Calu3 (cell line): Measurements from ENCODE around the gene SCFD2. TPM values are rescaled to one million over a fixed set of nuclear protein-coding genes. Genes with fewer than 3 reads are reported as not detected.
"Not testable (repeated sequence)": the region's sequence is repeated elsewhere in the genome, so short reads cannot be mapped to it uniquely, and the experiment has no call there.

Source experiments
- BruUV-seq: library from RNA; stranded (reverse); fragments of 400-500 nt; replicated peaks from 2 replicates; lab custom pipeline; 2021; lab: Mats Ljungman, UMichigan
- CTCF ChIA-PET: fragments of 300-600 bp; sonication (Branson Sonifier 250); formaldehyde crosslinking; loops from one replicate; lab custom pipeline; 2022; ENCODE audit warnings: antibody characterized with exemption; lab: Charles Lee
- DNase-seq: peaks from one replicate; pipeline ENCODE4 v3.0.0; 2022
- H3K27ac Mint-ChIP-seq: one replicate; pipeline ENCODE4 v1.8.0; 2022; ENCODE audit warnings: mixed read lengths; ENCODE audit not compliant: unreplicated experiment
- H3K27me3 Mint-ChIP-seq: one replicate; pipeline ENCODE4 v1.8.0; 2022; ENCODE audit warnings: mixed read lengths; ENCODE audit not compliant: unreplicated experiment
- H3K36me3 Mint-ChIP-seq: one replicate; pipeline ENCODE4 v1.8.0; 2022; ENCODE audit warnings: mild to moderate bottlenecking, moderate library complexity, mixed read lengths; ENCODE audit not compliant: insufficient read depth, unreplicated experiment
- H3K4me1 Mint-ChIP-seq: one replicate; pipeline ENCODE4 v1.8.0; 2022; ENCODE audit warnings: mild to moderate bottlenecking, low read depth, mixed read lengths; ENCODE audit not compliant: unreplicated experiment
- H3K4me3 Mint-ChIP-seq: one replicate; pipeline ENCODE4 v1.8.0; 2022; ENCODE audit warnings: mild to moderate bottlenecking, low read depth, moderate library complexity, mixed read lengths; ENCODE audit not compliant: unreplicated experiment
- H3K9me3 Mint-ChIP-seq: one replicate; pipeline ENCODE4 v1.8.0; 2022; ENCODE audit warnings: low read depth, mixed read lengths; ENCODE audit not compliant: unreplicated experiment
- CTCF ChIP-seq: fragments of 200-600 bp; IDR thresholded peaks from one replicate; pipeline ENCODE4 v1.8.0; 2022; ENCODE audit warnings: antibody characterized with exemption; ENCODE audit not compliant: unreplicated experiment
- intact Hi-C: fragments of 100-400 bp; cut with micrococcal nuclease; formaldehyde crosslinking; loops from one replicate; pipeline ENCODE4 v1.10.0; 2022; ENCODE audit not compliant: unreplicated experiment
- total RNA-seq: library from RNA; stranded (reverse); gene quantifications from 2 replicates; pipeline ENCODE4 v1.2.3, GENCODE V29; 2022

The SCFD2 gene
- total RNA-seq, 1 experiment from 2014 or later, result 16.7 TPM

GRCh38 chr4:53060278-53060677 lies 305.6 kb downstream of the SCFD2 start:
- intact Hi-C loops, result no loop called here
- Mint-ChIP-seq H3K27ac (no peak overlapping the region), H3K4me3 (no peak overlapping the region), H3K4me1 (peaks cover 6% of the 10 kb centered on the region), H3K27me3 (no peaks in the 10 kb centered on the region), H3K9me3 (no peaks in the 10 kb centered on the region), H3K36me3 (no peaks in the 10 kb centered on the region)
- TF ChIP-seq CTCF, result no peak
- BruUV-seq, result no TSS peak
- no peak for DNase-seq
- CTCF ChIA-PET, result no interaction called here

- no peak for DNase-seq
- no TSS peak for BruUV-seq
- intact Hi-C loops, result no loop called here
- Mint-ChIP-seq H3K9me3 (no peaks in the 10 kb centered on the region), H3K27ac (no peak overlapping the region), H3K36me3 (no peaks in the 10 kb centered on the region), H3K4me3 (no peak overlapping the region), H3K4me1 (peaks cover 9% of the 10 kb centered on the region), H3K27me3 (no peaks in the 10 kb centered on the region)
- CTCF ChIA-PET, result no interaction called here
- TF ChIP-seq CTCF, result no peak
Observed at GRCh38 chr4:53059871-53060270, 306.0 kb downstream of the SCFD2 start.

GRCh38 chr4:53059256-53059655 lies 306.6 kb downstream of the SCFD2 start:
- CTCF ChIA-PET, result no interaction called here
- TF ChIP-seq CTCF, result no peak
- no peaks in the 10 kb centered on the region for H3K36me3 Mint-ChIP-seq

GRCh38 chr4:53057679-53058078 lies 308.2 kb downstream of the SCFD2 start:
- Mint-ChIP-seq H3K27me3 (no peaks in the 10 kb centered on the region), H3K9me3 (no peaks in the 10 kb centered on the region), H3K4me3 (no peak overlapping the region), H3K36me3 (no peaks in the 10 kb centered on the region), H3K4me1 (peaks cover 9% of the 10 kb centered on the region), H3K27ac (no peak overlapping the region)
- TF ChIP-seq CTCF, result no peak
- DNase-seq, result no peak
- no TSS peak for BruUV-seq
- CTCF ChIA-PET, result no interaction called here
- intact Hi-C loops, result no loop called here

More at GRCh38 chr4:53059256-53059655, 306.6 kb downstream of the SCFD2 start:
- H3K27me3 Mint-ChIP-seq, result no peaks in the 10 kb centered on the region
- BruUV-seq, result no TSS peak
- H3K9me3 Mint-ChIP-seq, result no peaks in the 10 kb centered on the region
- intact Hi-C loops, result no loop called here
- H3K27ac Mint-ChIP-seq, result no peak overlapping the region
- DNase-seq, result no peak
- no peak overlapping the region for H3K4me3 Mint-ChIP-seq
- H3K4me1 Mint-ChIP-seq, result peaks cover 9% of the 10 kb centered on the region

- H3K4me1 Mint-ChIP-seq, H3K36me3 Mint-ChIP-seq, DNase-seq, CTCF ChIA-PET, H3K9me3 Mint-ChIP-seq, H3K27me3 Mint-ChIP-seq, BruUV-seq, intact Hi-C loops, H3K27ac Mint-ChIP-seq, H3K4me3 Mint-ChIP-seq: not testable (repeated sequence)
Observed at GRCh38 chr4:53057108-53057507, 308.8 kb downstream of the SCFD2 start.
